Heart left ventricle (tissue), 13 donors: ENCODE data around the gene ZFPM1.

Experiments used
- CTCF ChIP-seq, 12 donors: fragments of 200-600 bp; sonication (generic) in 4 of 12; IDR thresholded peaks; one replicate each; pipeline versions ENCODE4 v1.5.0 to v1.8.0; 2018 to 2022; ENCODE audit warnings: antibody characterized with exemption in 12 of 12, mild to moderate bottlenecking in 5 of 12
- POLR2A ChIP-seq, 2 donors: fragments of 450-650 bp; IDR thresholded peaks; one replicate each; pipeline ENCODE4 v1.6.1; 2017; ENCODE audit warnings: antibody characterized with exemption in 2 of 2, mild to moderate bottlenecking in 2 of 2, moderate library complexity in 2 of 2
- donor health status: ischemic (EF 13 %, LVEDD 7.1; RV severe dilation, severe dysfunction).
- donor health status: DM: no; HTN: yes; CAD: no.
- donor health status: DM: no; HTN: no; CAD: no.
- donor health status: ischemic (EF 25% LVEDD 6.9; RV normal size, moderate dysfunction).
- donor health status: ischemic (EF 25% LVEDD 5.7; RV mildly dilated, moderate dysfunction).
- donor health status: ischemic (EF 35%, LVEDD 5.7; RV mildly dilated, moderate dysfunction).
- donor health status: nonischemic (EF 11% LVEDD 7.7; RV severe dilation, severe dysfunction).
- donor health status: DM: yes; HTN: yes; CAD: no.
- donor health status: PGD.
- donor health status: ischemic (EF 29% LVEDD 5.4; RV normal size, mild dysfunction).
- donor health status: nonischemic (EF 23%, LVEDD 6.1; RV moderate dilation, normal function).

DNA sequence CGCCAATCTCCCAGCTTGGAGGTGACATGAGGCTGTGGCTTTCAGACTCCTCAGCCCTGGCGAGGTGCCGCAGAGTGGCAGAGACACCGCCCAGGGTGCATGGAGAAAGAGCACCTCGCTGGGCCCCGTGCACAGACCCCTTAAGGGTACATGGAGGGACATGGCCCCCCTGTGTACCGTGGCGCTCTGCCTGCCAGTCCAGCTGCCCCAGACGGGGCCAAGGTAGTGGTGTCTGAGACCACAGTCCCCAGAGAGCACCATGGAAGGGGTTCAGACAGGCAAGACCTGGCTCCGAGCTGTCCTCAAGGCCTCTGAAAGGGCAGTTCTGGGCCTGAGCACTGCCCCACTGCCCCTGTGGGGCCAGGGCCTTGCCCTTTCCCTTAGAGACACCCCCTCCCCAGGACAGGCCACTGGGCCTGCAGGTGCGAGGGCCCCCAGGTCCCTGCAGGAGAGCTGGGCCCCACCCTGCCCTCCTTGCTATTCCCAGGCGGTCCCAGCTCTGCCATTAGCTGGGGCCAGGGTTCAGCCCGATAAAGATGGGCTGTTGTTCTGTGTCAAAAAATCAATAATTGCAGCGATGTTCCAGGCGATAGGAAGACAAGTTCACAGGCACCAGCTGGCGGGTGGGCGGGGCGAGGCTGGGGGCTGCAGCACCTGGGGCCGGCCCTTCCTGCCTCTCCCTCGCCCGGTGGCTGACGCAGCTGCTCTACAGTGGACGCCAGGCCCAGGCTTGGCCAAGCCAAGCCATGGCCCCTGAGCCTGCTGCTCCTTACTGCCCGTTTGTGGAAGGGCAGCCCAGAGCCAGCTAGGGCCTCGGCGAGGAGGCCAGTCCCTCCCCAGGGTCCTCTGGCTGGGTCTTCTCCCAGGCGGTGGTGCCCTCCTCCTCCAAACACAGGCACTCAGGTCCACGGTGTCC, 51.7 kb downstream of the ZFPM1 start:
- TF ChIP-seq POLR2A (IDR thresholded peaks at IDR 0.05) (no peak), CTCF (IDR thresholded peaks at IDR 0.05) (no peak)
